DMS79 (cell line): ENCODE data around the gene PIGM.

Experiments
- DNase-seq: peaks from one replicate; lab custom pipeline; 2025; lab: John Stamatoyannopoulos, UW

The PIGM gene

GRCh38 chr1:159989581-159989980 lies 42.2 kb downstream of the PIGM start:
- no peak for DNase-seq

- no peak for DNase-seq
Measured at GRCh38 chr1:159988006-159988405, 43.8 kb downstream of the PIGM start.

GRCh38 chr1:159987186-159987585 lies 44.6 kb downstream of the PIGM start:
- no peak for DNase-seq

- no peak for DNase-seq
Measured at GRCh38 chr1:159986531-159986930, 45.3 kb downstream of the PIGM start.

- DNase-seq = no peak
Measured at GRCh38 chr1:159986093-159986492, 45.7 kb downstream of the PIGM start.

GRCh38 chr1:159985473-159985872 lies 46.3 kb downstream of the PIGM start:
- DNase-seq = no peak

GRCh38 chr1:159983681-159984080 lies 48.1 kb downstream of the PIGM start:
- no peak for DNase-seq

- DNase-seq = no peak
Measured at GRCh38 chr1:159982280-159982679, 49.5 kb downstream of the PIGM start.

- no peak for DNase-seq
Measured at GRCh38 chr1:159981351-159982055, 50.3 kb downstream of the PIGM start.

- DNase-seq = no peak
Measured at GRCh38 chr1:159980786-159981185, 51.0 kb downstream of the PIGM start.

- no peak for DNase-seq
Measured at GRCh38 chr1:159980076-159980475, 51.7 kb downstream of the PIGM start.

GRCh38 chr1:159979257-159979656 lies 52.5 kb downstream of the PIGM start:
- no peak for DNase-seq

- DNase-seq = no peak
Measured at GRCh38 chr1:159978107-159978398, 53.7 kb downstream of the PIGM start.

GRCh38 chr1:159977364-159978106 lies 54.3 kb downstream of the PIGM start:
- DNase-seq = no peak
